Measurements from ENCODE around the gene IGFBP6. TPM values are rescaled to one million over a fixed set of nuclear protein-coding genes. Genes with fewer than 3 reads are reported as not detected.

The IGFBP6 gene
- total RNA-seq, 3 donors from 2014 or later (not counting 1 experiment from before 2014, with no cell fraction given): 0.61 TPM; not detected in 2

GRCh38 chr12:53056901-53057300 lies 40.6 kb upstream of the IGFBP6 start:
- H3K4me1 ChIP-seq (ENCODE audit: control insufficient read depth, insufficient read depth, low read length): peaks cover 26% of the 10 kb centered on the region
- H3K27ac ChIP-seq (ENCODE audit: low read length): no peak overlapping the region
- intact Hi-C loops (cut with micrococcal nuclease): no loop called here
- Mint-ChIP-seq H3K4me3 (no peak overlapping the region), H3K9me3 (no peaks in the 10 kb centered on the region), H3K27me3 (ENCODE audit: low read depth in 2 of 2) (peaks cover 0 to 2% of the 10 kb centered on the region in 2 donors), H3K4me1 (peaks cover 18 to 21% of the 10 kb centered on the region in 2 donors), H3K27ac (no peak overlapping the region), H3K36me3 (no peaks in the 10 kb centered on the region)
- no peak overlapping the region for H3K4me3 ChIP-seq (ENCODE audit: low read length)
- no peak for TF ChIP-seq CTCF (IDR thresholded peaks at IDR 0.05)
- no peak for DNase-seq
- no peak for ATAC-seq
- H3K9me3 ChIP-seq (ENCODE audit: control insufficient read depth, insufficient read depth, low read length): no peaks in the 10 kb centered on the region
- H3K27me3 ChIP-seq (ENCODE audit: control insufficient read depth, insufficient read depth, low read length): no peaks in the 10 kb centered on the region
- WGBS (ENCODE audit: insufficient coverage): 92% methylated on average over 7 of the region's 7 CpGs
- no peaks in the 10 kb centered on the region for H3K36me3 ChIP-seq (ENCODE audit: control insufficient read depth, insufficient read depth, low read length)

GRCh38 chr12:53057816-53058500 lies 39.5 kb upstream of the IGFBP6 start:
- TF ChIP-seq CTCF (IDR thresholded peaks at IDR 0.05): no peak
- DNase-seq (no peak), ATAC-seq (no peak)
- 90% methylated on average over 13 of the region's 13 CpGs for WGBS (ENCODE audit: insufficient coverage)
- Mint-ChIP-seq H3K27ac (no peak overlapping the region), H3K4me1 (peaks cover 18 to 21% of the 10 kb centered on the region in 2 donors), H3K27me3 (ENCODE audit: low read depth in 2 of 2) (peaks cover 0 to 2% of the 10 kb centered on the region in 2 donors), H3K36me3 (no peaks in the 10 kb centered on the region), H3K9me3 (no peaks in the 10 kb centered on the region), H3K4me3 (no peak overlapping the region)
- Histone ChIP-seq H3K27ac (ENCODE audit: low read length) (no peak overlapping the region), H3K4me1 (ENCODE audit: control insufficient read depth, insufficient read depth, low read length) (peaks cover 26% of the 10 kb centered on the region), H3K9me3 (ENCODE audit: control insufficient read depth, insufficient read depth, low read length) (no peaks in the 10 kb centered on the region), H3K36me3 (ENCODE audit: control insufficient read depth, insufficient read depth, low read length) (no peaks in the 10 kb centered on the region), H3K4me3 (ENCODE audit: low read length) (no peak overlapping the region), H3K27me3 (ENCODE audit: control insufficient read depth, insufficient read depth, low read length) (no peaks in the 10 kb centered on the region)
- intact Hi-C loops (cut with micrococcal nuclease): no loop called here

GRCh38 chr12:53058674-53059433 lies 38.6 kb upstream of the IGFBP6 start:
- H3K36me3 Mint-ChIP-seq: no peaks in the 10 kb centered on the region
- H3K4me3 ChIP-seq (ENCODE audit: low read length): no peak overlapping the region
- H3K27ac ChIP-seq (ENCODE audit: low read length): no peak overlapping the region
- no peak overlapping the region for H3K27ac Mint-ChIP-seq
- DNase-seq (no peak), ATAC-seq (no peak)
- H3K4me3 Mint-ChIP-seq: no peak overlapping the region
- peaks cover 2% of the 10 kb centered on the region for H3K36me3 ChIP-seq (ENCODE audit: control insufficient read depth, insufficient read depth, low read length)
- H3K27me3 Mint-ChIP-seq (ENCODE audit: low read depth in 2 of 2): peaks cover 0 to 2% of the 10 kb centered on the region in 2 donors
- peaks cover 14 to 19% of the 10 kb centered on the region in 2 donors for H3K4me1 Mint-ChIP-seq
- TF ChIP-seq CTCF (IDR thresholded peaks at IDR 0.05): no peak
- no peaks in the 10 kb centered on the region for H3K27me3 ChIP-seq (ENCODE audit: control insufficient read depth, insufficient read depth, low read length)
- intact Hi-C loops (cut with micrococcal nuclease): no loop called here
- no peaks in the 10 kb centered on the region for H3K9me3 Mint-ChIP-seq
- no peaks in the 10 kb centered on the region for H3K9me3 ChIP-seq (ENCODE audit: control insufficient read depth, insufficient read depth, low read length)
- peaks cover 19% of the 10 kb centered on the region for H3K4me1 ChIP-seq (ENCODE audit: control insufficient read depth, insufficient read depth, low read length)
- WGBS (ENCODE audit: insufficient coverage): 91% methylated on average over 34 of the region's 35 CpGs
